Astrocyte (in vitro differentiated cells and primary cell): ENCODE results near the gene VIPR2.

Source experiments
- EZH2 ChIP-seq: IDR thresholded peaks from 2 replicates; pipeline ENCODE4 v1.6.1; 2012; ENCODE audit warnings: mild to moderate bottlenecking, low read length, inconsistent platforms; ENCODE audit not compliant: insufficient read depth
- TF ChIP-seq, protein P1 (sequence below): IDR thresholded peaks from 2 replicates; pipeline ENCODE4 v1.5.1; 2011; ENCODE audit warnings: low read depth, mild to moderate bottlenecking, inconsistent platforms, low read length, moderate library complexity; ENCODE audit not compliant: insufficient read depth

DNA sequence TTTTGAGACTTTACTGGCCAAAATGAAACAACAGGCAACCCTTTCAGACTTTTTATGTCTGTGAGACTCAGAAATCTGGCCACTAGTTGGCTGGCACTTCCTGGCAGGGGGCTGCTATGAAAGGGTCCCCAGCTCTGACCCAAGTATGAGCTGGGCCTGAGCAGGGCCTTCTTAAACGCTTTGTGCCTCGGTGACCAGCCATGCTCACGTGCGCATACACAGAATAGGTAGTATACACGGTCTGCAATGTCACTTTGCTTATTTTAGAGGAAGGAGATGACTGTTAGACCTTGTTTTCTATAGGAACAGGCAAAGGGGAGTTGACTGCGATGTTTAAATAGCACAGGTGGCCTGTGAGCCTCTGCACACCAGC lies 129.6 kb downstream of the VIPR2 start:
- TF ChIP-seq, protein P1, sequence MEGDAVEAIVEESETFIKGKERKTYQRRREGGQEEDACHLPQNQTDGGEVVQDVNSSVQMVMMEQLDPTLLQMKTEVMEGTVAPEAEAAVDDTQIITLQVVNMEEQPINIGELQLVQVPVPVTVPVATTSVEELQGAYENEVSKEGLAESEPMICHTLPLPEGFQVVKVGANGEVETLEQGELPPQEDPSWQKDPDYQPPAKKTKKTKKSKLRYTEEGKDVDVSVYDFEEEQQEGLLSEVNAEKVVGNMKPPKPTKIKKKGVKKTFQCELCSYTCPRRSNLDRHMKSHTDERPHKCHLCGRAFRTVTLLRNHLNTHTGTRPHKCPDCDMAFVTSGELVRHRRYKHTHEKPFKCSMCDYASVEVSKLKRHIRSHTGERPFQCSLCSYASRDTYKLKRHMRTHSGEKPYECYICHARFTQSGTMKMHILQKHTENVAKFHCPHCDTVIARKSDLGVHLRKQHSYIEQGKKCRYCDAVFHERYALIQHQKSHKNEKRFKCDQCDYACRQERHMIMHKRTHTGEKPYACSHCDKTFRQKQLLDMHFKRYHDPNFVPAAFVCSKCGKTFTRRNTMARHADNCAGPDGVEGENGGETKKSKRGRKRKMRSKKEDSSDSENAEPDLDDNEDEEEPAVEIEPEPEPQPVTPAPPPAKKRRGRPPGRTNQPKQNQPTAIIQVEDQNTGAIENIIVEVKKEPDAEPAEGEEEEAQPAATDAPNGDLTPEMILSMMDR = no peak
- no peak for TF ChIP-seq EZH2
